Natural killer cell (primary cell): Measurements from ENCODE around the gene SPAG17. TPM values are rescaled to one million over a fixed set of nuclear protein-coding genes. Genes with fewer than 3 reads are reported as not detected.

Experiments used
- ATAC-seq, 3 donors: fragments of 150-1000 bp in 2 of 3; fragments of 200-7000 bp in 1 of 3; cut with Tn5 transposase; 1 replicate in 1 of 3; 2 replicates in 2 of 3; pipeline ENCODE4 v1.10.0; 2021; ENCODE audit warnings: mild to moderate bottlenecking in 2 of 3, moderate library complexity in 2 of 3
- DNase-seq, 2 donors: peaks; one replicate each; pipeline versions ENCODE4 v3.0.0 to v3.0.0-alpha.2; 2013 to 2021; ENCODE audit warnings: mixed read lengths in 1 of 2
- H3K27ac ChIP-seq: one replicate; pipeline ENCODE4 v1.5.1; 2013; ENCODE audit warnings: mild to moderate bottlenecking, low read length
- H3K27me3 ChIP-seq: one replicate; pipeline ENCODE4 v1.6.1; 2013; ENCODE audit warnings: low read length; ENCODE audit not compliant: control insufficient read depth, insufficient read depth
- H3K36me3 ChIP-seq: one replicate; pipeline ENCODE4 v1.6.1; 2013; ENCODE audit warnings: low read length; ENCODE audit not compliant: control insufficient read depth, insufficient read depth
- H3K4me1 ChIP-seq: one replicate; pipeline ENCODE4 v1.6.1; 2013; ENCODE audit warnings: low read length; ENCODE audit not compliant: control insufficient read depth, insufficient read depth
- H3K4me3 ChIP-seq: one replicate; pipeline ENCODE4 v1.5.1; 2013; ENCODE audit warnings: low read length
- H3K9me3 ChIP-seq: one replicate; pipeline ENCODE4 v1.6.1; 2013; ENCODE audit warnings: low read length; ENCODE audit not compliant: control insufficient read depth, insufficient read depth
- H3K27ac Mint-ChIP-seq, 2 donors: one replicate each; pipeline ENCODE4 v1.8.0; 2022; ENCODE audit warnings: mild to moderate bottlenecking in 2 of 2, mixed read lengths in 2 of 2, moderate library complexity in 1 of 2
- H3K27me3 Mint-ChIP-seq, 2 donors: one replicate each; pipeline ENCODE4 v1.8.0; 2022; ENCODE audit warnings: low read depth in 2 of 2, mixed read lengths in 2 of 2
- H3K36me3 Mint-ChIP-seq: one replicate; pipeline ENCODE4 v1.8.0; 2022; ENCODE audit warnings: mixed read lengths
- H3K4me1 Mint-ChIP-seq, 2 donors: one replicate each; pipeline ENCODE4 v1.8.0; 2022; ENCODE audit warnings: mixed read lengths in 2 of 2
- H3K4me3 Mint-ChIP-seq: one replicate; pipeline ENCODE4 v1.8.0; 2022; ENCODE audit warnings: mild to moderate bottlenecking, moderate library complexity, mixed read lengths
- H3K9me3 Mint-ChIP-seq, 2 donors: one replicate each; pipeline ENCODE4 v1.8.0; 2022; ENCODE audit warnings: mixed read lengths in 2 of 2
- CTCF ChIP-seq: fragments of 200-600 bp; IDR thresholded peaks from one replicate; pipeline ENCODE4 v1.8.0; 2022; ENCODE audit warnings: antibody characterized with exemption
- WGBS: methylation state at CpG from one replicate; pipeline ENCODE4 v1.1.7; 2013; ENCODE audit warnings: missing lambda C conversion rate; ENCODE audit not compliant: insufficient coverage; 5-methylcytosine and 5-hydroxymethylcytosine counted together
- intact Hi-C: fragments of 100-400 bp; cut with micrococcal nuclease; formaldehyde crosslinking; loops from one replicate; pipeline ENCODE4 v1.14.2; 2022
- total RNA-seq, 4 donors: library from RNA; stranded (reverse); fragments of 120-200 nt in 1 of 4; gene quantifications; one replicate each; pipeline versions ENCODE4 v1.2.3 to v1.2.4, GENCODE V29; 2013 to 2022

The SPAG17 gene
- total RNA-seq, 3 donors from 2014 or later (not counting 1 experiment from before 2014, with no cell fraction given), result not detected

- Histone ChIP-seq H3K36me3 (no peaks in the 10 kb centered on the region), H3K4me1 (no peaks in the 10 kb centered on the region), H3K27ac (no peak overlapping the region), H3K27me3 (no peaks in the 10 kb centered on the region), H3K9me3 (no peaks in the 10 kb centered on the region), H3K4me3 (no peak overlapping the region)
- intact Hi-C loops, result no loop called here
- H3K9me3 Mint-ChIP-seq, result peaks cover 0 to 3% of the 10 kb centered on the region in 2 donors
- no peak for TF ChIP-seq CTCF
- no peaks in the 10 kb centered on the region for H3K36me3 Mint-ChIP-seq
- H3K27ac Mint-ChIP-seq, result no peak overlapping the region
- no peak for ATAC-seq
- H3K27me3 Mint-ChIP-seq, result peaks cover 6 to 9% of the 10 kb centered on the region in 2 donors
- no peaks in the 10 kb centered on the region for H3K4me1 Mint-ChIP-seq
- DNase-seq, result no peak
- no peak overlapping the region for H3K4me3 Mint-ChIP-seq
These were observed 171.1 kb downstream of the SPAG17 start for GRCh38 chr1:118013938-118014337.

- no peaks in the 10 kb centered on the region for H3K36me3 Mint-ChIP-seq
- H3K4me1 Mint-ChIP-seq, result no peaks in the 10 kb centered on the region
- no peak overlapping the region for H3K27ac Mint-ChIP-seq
- intact Hi-C loops, result no loop called here
- H3K27ac ChIP-seq, result no peak overlapping the region
- H3K9me3 ChIP-seq, result no peaks in the 10 kb centered on the region
- no peak overlapping the region for H3K4me3 ChIP-seq
- no peaks in the 10 kb centered on the region for H3K27me3 ChIP-seq
- H3K36me3 ChIP-seq, result no peaks in the 10 kb centered on the region
- no peak overlapping the region for H3K4me3 Mint-ChIP-seq
- DNase-seq (no peak), ATAC-seq (no peak)
- no peaks in the 10 kb centered on the region for H3K4me1 ChIP-seq
- peaks cover 0 to 3% of the 10 kb centered on the region in 2 donors for H3K9me3 Mint-ChIP-seq
- H3K27me3 Mint-ChIP-seq, result peaks cover 6 to 9% of the 10 kb centered on the region in 2 donors
- WGBS, result over 99% methylated on average over 4 of the region's 6 CpGs
- no peak for TF ChIP-seq CTCF
These were observed 171.7 kb downstream of the SPAG17 start for GRCh38 chr1:118013336-118013735.

- Mint-ChIP-seq H3K27me3 (peaks cover 6 to 9% of the 10 kb centered on the region in 2 donors), H3K36me3 (no peaks in the 10 kb centered on the region), H3K4me1 (no peaks in the 10 kb centered on the region), H3K27ac (no peak overlapping the region), H3K9me3 (peaks cover 0 to 3% of the 10 kb centered on the region in 2 donors), H3K4me3 (no peak overlapping the region)
- ATAC-seq (no peak), DNase-seq (no peak)
- H3K4me3 ChIP-seq, result no peak overlapping the region
- H3K36me3 ChIP-seq, result no peaks in the 10 kb centered on the region
- no peaks in the 10 kb centered on the region for H3K27me3 ChIP-seq
- intact Hi-C loops, result no loop called here
- H3K4me1 ChIP-seq, result no peaks in the 10 kb centered on the region
- H3K9me3 ChIP-seq, result no peaks in the 10 kb centered on the region
- TF ChIP-seq CTCF, result no peak
- no peak overlapping the region for H3K27ac ChIP-seq
- WGBS, result 94% methylated on average over 6 of the region's 6 CpGs
These were observed 172.4 kb downstream of the SPAG17 start for GRCh38 chr1:118012515-118013124.

GRCh38 chr1:118008011-118008410, 177.0 kb downstream of the SPAG17 start:
- Mint-ChIP-seq H3K27me3 (peaks cover 0 to 10% of the 10 kb centered on the region in 2 donors), H3K4me3 (no peak overlapping the region), H3K4me1 (no peaks in the 10 kb centered on the region), H3K36me3 (no peaks in the 10 kb centered on the region), H3K9me3 (peaks cover 0 to 2% of the 10 kb centered on the region in 2 donors), H3K27ac (no peak overlapping the region)
- H3K9me3 ChIP-seq, result no peaks in the 10 kb centered on the region
- no peaks in the 10 kb centered on the region for H3K27me3 ChIP-seq
- intact Hi-C loops, result no loop called here
- H3K27ac ChIP-seq, result no peak overlapping the region
- no peaks in the 10 kb centered on the region for H3K36me3 ChIP-seq
- H3K4me1 ChIP-seq, result no peaks in the 10 kb centered on the region
- 96% methylated on average over 7 of the region's 7 CpGs for WGBS
- TF ChIP-seq CTCF, result no peak
- no peak overlapping the region for H3K4me3 ChIP-seq
- no peak for DNase-seq
- ATAC-seq, result no peak
